Activated CD8-positive, alpha-beta memory T cell treated with anti-CD3 and anti-CD28 coated beads for 1 hour (primary cell): ENCODE measurements around the gene PRIM1.
"Not testable (repeated sequence)": the region's sequence is repeated elsewhere in the genome, so short reads cannot be mapped to it uniquely, and the experiment has no call there.

Source experiments
- DNase-seq, 2 donors: peaks; one replicate each; pipeline ENCODE4 v3.0.0-alpha.2; 2020; ENCODE audit warnings: low read depth in 1 of 2; ENCODE audit errors: extremely low read depth in 1 of 2

The PRIM1 gene

DNA sequence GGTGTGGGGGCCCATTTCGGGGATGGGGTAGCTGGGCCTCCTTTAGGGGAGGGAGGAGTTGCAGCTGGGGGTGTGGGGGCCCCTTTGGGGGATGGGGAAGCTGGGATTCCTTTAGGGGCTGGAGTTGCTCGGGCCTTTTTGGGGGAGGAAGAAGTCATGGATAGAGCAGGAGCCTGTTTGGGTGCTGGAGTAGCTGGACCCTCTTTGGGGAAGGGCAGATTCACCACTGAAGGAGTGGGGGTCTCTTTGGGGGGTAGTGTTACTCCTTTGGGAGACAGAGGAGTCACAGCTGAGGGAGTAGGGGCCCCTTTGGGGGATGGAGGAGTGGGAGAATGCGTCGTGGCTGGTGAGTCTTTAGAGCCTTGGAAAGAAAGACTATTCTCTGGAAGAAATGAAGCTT, 33.5 kb downstream of the PRIM1 start:
- no peak for DNase-seq

DNA sequence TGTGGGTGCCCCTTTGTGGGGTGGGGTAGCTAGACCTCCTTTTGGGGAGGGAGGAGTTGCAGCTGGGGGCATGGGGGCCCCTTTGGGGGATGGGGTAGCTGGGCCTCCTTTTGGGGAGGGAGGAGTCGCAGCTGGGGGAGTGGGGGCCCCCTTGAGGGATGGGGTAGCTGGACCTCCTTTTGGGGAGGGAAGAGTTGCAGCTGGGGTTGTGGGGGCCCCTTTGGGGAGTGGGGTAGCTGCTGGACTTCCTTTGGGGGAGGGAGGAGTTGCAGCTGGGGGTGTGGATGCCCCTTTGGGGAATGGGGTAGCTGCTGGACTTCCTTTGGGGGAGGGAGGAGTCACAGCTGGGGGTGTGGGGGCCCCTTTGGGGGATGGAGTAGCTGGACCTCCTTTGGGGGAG, 34.0 kb downstream of the PRIM1 start:
- DNase-seq: no peak

DNA sequence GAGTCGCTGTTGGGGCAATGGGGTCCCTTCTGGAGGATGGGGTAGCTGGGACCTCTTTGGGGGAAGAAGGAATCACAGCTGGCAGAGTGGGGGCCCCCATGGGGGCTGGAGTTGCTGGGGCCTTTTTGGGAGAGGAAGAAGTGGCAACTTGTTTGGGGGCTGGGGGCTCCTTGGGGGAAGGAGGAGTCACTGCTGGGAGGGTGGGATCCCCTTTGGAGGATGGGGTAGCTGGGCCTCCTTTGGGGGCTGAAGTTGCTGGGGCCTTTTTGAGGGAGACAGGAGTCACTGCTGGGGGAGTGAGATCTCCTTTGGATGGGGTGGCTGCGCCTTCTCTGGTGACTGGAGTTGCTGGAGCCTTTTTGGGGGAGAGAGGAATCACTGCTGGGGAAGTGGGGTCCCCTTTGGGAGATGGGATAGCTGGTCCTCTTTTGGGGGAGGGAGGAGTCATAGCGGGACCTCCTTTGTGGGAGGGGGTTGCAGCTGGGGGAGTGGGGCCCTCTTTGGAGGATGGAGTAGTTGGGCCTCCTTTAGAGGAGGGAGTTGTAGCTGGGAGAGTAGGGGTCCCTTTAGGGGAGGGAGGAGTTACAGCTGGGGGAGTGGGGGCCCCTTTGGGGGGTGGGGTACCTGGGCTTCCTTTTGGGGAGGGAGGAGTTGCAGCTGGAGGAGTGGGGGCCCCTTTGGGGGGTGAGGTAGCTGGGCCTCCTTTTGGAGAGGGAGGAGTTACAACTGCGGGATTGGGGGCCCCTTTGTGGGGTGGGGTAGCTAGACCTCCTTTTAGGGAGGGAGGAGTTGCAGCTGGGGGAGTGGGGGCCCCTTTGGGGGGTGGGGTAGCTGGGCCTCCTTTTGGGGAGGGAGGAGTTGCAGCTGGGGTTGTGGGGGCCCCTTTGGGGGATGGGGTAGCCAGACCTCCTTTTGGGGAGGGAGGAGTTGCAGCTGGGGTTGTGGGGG, 34.9 kb downstream of the PRIM1 start:
- no peak for DNase-seq

DNA sequence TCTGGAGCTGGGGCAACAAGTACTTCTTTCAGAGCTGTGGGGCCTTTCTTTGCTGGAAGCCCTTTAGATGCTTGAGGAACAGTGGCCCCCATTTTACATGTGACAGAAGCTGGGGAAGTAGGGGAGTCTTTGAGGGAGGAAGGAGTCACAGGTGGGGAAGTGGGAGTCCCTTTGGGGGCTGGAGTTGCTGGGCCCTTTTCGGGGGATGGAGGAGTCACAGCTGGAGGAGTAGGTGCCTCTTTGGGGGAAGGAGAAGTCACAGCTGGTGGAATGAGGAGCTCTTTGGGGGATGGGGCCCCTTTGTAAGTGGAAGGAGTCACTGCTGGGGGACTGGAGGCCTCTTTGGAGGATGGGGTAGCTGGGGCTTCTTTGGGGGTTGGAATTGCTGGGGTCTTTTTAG, 35.7 kb downstream of the PRIM1 start:
- DNase-seq: no peak

DNA sequence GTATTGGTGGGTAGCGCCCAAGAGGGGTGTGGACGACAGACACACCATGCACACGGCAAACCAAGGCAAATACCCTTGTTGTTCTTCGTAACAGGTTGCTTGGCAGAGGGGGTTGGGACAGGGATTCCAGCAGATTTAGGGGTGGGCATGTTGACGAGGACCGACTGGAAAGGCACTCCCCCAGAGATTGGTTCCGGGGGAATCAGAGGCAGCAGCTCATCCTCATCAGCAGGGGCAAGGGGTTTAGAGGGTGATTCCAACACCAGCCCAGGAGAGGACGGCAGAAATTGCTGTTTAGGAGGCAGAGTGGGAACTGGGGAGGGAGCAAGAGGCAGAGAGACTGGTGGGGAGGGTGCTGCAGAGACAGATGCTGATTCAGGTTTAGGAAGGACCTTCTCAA, 36.3 kb downstream of the PRIM1 start:
- DNase-seq: no peak

DNA sequence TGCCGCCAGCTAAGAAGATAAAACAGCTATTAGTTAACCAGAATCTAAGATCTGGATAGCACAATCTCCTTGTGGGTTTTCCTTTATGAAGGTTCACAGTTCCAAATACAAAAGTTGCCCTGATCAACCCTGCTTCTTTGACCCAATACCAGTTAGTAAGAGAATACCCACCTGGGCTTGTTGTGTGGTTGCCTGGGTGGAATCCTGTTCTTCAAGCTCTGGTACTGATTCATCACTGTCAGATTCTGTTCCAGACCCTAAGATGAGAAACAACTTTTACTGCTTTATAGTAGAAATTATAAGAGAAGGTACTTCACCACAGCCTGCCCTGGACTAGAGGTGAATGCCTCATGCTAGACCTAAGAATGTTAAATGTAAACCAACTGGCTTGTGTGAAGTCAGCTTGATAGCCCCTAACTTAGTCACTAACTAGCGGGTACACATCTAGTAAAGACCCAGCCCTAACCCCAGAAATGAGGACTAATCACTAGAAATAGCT, 37.6 kb downstream of the PRIM1 start:
- DNase-seq: no peak

DNA sequence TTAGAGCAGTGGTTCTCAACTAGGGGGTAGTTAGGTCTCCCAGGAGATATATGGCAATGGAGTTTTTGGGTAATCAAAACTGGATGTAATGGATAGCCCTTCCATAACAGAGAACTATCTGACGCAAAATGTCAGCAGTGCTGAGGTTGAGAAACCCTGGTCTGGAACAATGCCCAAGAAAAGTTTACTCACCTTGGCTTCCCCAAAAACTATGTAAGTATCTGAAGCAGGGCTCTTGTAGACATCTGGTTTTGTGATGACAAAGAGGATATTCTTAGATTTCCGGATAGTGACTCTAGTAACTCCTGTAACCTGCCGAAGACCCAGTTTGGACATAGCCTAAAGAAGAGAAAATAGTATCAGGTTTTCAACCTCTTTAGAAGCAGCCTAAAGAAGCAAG, 38.8 kb downstream of the PRIM1 start:
- no peak for DNase-seq

DNA sequence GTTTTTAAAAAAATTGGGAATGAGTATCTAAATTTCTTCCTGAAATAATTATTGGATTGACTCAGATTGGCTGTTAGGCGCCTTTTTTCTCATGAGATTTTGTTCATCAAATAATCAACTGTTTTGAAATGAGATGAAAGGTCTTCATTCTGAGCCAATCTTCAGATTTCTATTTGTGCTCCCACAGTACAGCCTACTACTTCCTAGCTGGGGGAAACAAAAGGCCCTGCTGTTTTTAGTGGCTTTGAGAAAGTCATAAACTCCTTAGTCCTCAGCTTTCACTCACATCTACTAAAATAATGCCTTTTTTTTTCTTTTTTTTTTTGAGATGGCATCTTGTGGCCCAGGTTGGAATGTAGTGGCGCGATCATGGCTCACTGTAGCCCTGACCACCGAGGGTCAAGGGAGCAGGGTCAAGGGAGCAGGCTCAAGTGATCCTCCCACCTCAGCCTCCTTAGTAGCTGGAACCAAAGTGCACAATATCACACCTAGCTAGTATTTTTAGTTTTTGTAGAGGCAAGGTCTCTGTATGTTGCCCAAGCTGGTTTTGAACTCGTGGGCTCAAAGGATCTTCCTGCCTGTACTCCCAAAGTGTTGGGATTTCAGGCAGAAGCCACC, 42.3 kb downstream of the PRIM1 start:
- no peak for DNase-seq

DNA sequence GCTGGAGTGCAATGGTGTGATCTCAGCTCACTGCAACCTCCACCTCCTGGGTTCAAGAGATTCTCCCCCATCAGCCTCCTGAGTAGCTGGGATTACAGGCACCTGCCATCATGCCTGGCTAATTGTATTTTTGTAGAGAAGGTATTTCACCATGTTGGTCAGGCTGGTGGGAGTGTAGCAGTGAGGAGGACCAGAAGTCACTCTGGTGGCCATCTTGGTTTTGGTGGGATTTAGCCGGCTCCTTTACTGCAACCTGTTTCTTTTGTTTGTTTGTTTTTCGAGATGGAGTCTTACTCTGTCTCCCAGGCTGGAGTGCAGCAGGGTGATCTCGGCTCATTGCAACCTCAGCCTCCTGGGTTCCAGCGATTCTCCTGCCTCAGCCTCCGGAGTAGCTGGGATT, 47.6 kb downstream of the PRIM1 start:
- not testable (repeated sequence) for DNase-seq

DNA sequence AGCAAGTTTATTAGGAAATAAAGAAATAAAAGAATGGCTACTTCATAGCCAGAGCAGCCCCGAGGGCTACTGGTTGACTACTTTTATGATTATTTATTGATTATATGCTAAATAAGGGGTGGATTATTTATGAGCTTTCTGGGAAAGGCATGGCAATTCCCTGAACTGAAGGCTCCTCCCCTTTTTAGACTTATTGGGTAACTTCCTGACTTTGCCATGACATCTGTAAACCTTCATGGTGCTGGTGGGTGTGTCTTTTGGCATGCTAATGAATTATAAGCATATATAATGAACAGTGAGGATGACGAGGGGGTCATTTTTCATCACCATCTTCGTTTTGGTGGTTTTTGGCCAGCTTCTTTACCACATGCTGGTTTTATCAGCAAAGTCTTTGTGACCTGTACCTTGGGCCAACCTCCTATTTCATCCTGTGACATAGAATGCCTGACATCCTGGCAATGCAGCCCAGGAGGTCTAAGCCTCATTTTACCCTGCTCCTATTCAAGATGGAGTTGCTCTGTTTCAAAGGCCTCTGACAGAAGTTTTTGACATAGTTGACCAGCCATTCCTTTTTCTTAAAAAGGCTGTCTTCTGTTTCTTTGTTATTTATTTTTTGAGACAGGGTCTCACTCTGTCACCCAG, 53.0 kb downstream of the PRIM1 start:
- DNase-seq: no peak

DNA sequence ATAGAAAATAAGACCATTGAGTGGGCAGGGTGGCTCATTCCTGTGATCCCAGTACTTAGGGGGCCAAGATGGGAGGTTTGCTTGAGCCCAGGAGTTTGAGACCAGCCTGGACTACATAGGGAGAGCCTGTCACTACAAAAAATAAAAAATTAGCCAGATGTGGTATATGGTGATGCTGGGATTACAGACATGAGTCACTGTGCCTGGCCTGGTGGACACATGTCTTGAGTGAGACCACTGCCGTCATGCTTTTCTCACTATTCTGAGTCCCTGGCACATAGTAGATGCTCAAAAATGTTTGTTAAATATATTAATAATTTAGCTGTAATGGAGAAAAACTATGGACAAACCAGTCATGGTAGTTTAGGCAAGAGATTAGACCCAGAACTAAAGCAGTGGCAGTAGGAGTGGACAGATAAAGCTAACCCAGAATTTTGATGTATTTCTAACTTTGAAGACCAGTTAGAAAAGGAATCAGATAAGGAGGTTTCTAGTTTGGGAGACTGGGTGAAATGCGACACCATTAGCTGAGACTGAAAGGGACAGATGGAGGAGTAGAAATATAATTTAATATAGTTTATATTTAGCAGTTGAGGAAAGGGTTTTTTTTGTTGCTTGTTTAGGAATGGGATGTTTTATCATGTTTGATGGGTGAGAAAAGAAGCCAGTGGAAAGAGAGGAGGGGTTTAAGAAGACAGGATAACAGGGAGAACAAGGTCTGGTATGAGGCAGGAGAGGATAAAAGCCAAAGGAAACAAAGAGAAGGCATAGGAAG, 56.6 kb downstream of the PRIM1 start:
- DNase-seq: no peak

DNA sequence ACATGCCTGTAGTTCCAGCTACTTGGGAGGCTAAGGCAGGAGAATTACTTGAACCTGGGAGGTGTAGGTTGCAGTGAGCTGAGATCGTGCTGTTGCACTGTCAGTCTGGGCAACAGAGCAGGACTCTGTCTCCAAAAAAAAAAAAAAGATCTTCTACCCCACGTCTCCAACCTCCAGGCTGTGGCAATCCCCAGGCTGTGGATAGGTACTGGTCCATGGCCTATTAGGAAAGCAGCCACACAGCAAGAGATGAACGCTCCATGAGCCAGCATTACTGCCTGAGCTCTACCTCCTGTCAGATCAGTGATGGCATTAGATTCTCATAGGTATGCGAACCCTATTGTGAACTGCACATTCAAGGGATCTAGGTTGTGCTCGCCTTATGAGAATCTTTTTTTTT, 58.0 kb downstream of the PRIM1 start:
- no peak for DNase-seq

DNA sequence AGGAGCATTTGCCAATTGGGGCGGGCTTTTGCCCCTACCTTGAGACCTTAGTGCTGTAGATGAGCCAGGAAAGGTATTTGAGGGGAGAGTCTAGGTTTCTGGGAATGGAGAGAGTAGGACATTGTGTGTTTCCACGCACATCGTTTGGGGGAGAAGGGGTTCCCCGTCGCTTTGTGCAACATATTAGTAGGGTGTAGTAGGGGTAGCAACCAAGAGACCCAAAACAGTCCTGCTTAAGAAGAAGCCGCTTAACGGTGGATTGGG, 63.3 kb downstream of the PRIM1 start:
- no peak for DNase-seq

DNA sequence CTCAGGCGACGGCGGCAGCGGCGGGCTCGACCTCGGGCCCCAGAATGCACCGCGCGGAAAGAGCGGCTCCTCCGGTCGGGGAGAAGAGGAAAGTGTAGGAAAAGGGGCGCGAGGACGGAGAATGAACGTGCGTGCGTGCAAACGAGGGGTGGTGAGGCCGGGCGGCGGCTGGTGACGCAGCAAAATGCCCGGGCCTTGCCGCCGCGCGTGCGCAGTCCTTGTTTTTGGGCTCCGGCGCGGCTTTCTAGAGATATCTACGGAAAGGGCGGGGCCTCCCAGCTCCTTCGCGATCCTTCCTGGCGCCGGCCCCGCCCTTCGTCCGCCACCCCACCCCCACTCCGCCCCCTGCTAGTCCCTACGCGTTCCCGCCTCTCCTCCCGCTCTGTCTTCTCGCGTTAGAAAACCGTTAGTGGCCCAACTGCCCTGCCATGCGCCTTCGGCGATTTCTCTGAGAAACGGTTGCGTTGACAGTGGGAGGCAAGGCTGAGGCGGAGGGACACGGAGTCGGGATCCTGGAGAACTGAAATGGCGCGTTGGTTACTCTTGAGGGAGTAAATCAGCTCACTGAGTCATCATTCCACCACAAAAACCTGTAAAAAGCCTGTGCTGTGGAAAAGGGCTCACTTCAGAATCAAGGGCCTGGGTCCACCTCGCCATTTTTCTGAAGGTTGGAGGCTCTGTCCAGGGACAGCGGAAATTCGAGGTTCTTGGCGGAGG, 63.8 kb downstream of the PRIM1 start, which contains the start of gene PTGES3:
PTGES3 (minus strand) TSS at position 156 of the 717 bp plus-strand sequence. CDS start 285 bp downstream, outside the sequence.
- DNase-seq: peak; percentile 94 to 96

DNA sequence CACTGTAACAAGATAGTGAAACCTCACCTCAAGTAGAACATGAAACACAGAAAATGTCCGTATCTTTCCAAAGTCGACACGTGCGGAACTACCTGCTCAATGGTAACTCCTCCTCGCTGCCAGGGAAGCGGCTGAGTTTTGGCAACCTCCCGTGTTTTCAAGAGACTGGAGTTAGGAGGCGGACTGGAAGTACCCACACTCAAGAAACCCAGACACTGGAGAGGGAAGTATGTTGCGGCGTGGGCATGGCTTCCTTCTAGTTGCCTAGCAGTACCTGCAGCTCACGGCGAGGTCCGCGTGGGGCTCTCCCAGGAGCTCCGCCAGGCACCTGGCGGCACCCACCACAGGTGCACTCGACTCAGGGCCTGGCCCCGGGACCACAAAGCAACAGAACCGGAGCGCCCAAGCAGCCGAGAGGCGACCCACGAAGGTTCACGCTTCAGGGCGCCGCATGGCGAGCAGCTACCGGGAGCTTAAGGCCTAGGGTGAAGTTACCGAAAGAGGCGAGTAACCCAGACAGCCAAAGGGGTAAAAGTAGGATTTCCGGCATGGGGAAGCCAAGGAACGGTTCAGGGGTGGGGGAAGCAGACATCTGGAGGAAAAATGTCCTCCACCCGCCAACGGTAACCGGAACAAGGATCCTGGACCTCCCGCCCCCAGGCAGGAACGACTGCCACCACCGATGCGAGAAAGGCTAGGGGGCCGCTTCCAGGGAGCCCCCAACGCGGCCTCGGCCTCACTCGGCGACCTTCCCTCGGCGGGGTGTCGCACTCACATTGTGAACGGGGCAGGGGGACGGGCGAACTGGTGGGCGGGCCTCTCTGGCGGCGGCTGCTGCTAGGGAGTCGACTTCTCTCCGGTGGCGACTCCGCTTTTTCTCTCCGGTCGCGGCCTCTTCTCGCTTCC, 64.6 kb downstream of the PRIM1 start:
- peak; percentile 3 to 29 for DNase-seq

DNA sequence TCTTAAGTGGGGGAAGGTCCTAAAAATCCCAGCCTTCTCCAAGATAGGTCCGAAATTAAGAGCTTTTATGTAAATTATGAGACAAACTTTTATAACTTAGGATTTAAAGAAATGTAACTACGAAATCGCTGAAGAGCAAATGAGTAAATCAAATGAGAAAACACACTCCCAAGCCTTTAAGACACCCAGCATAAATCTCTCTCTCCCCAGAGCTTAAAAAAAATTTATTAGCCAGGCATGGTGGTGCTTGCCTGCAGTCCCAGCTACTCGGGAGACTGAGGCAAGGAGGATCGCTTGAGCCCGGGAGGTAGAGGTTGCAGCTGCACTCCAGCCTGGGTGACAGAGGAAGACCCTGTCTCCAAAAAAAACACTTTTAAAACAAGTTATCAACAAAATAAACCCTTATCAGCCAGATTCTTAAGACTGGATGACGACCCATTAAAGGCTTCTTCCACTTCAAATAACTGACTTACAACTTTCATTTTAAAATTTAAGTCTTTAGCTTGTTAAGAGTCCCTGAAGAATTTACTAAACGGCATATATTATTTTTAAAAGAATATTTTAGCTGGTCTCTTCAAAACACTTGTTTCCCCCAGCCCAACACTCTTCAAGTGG, 67.3 kb downstream of the PRIM1 start:
- no peak for DNase-seq

DNA sequence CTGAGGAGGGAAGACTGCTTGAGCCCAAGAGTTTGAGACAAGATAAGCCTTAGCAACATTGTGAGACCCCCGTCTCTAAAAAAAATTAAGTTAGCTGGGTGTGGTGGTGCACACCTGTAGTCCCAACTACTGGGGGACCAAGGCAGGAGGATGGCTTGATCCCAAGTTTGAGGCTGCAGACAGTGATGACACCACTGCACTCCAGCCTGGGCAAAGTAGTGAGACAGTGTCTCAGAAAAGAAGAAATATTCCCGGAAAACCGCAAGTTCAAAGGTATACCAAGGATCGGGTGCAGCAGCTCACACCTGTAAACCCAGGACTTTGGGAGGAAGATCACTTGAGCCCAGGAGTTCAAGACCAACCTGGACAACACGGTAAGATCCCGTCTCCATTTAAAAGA, 69.8 kb downstream of the PRIM1 start:
- no peak for DNase-seq
